ENCODE data around the gene ZDHHC12. TPM values are rescaled to one million over a fixed set of nuclear protein-coding genes. Genes with fewer than 3 reads are reported as not detected.

The ZDHHC12 gene
- total and polyA plus RNA-seq, 2 of the 8 experiments (the other 6 are each of a cell fraction or from before 2014, with no cell fraction given), result 35.0 to 93.8 TPM

DNA sequence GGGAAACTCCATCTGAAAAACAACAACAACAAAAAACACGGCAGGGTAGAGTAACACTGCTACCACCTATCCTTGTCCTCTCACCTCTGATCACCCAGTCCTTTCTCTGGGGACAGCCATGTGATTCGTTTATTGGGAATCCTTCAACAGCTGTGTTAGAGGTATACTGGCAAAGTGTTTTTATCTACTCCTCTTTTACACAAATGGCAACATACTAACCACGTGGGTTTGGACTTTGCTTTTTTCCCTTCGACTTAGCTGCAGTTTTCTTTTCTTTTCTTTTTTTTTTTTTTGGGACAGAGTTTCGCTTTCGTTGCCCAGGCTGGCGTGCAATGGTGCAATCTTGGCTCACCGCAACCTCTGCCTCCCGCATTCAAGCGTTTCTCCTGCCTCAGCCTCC lies 46.1 kb downstream of the ZDHHC12 start:
- WGBS, 2 experiments (ENCODE audit: extremely low coverage in 1 of 2, insufficient coverage in 1 of 2, insufficient read length in 1 of 2, insufficient replicate concordance in 2 of 2, low coverage in 1 of 2, low lambda C conversion rate in 2 of 2, missing lambda C conversion rate in 1 of 2), result 84% methylated on average over 6 of the region's 10 CpGs; no CpG with 5 or more reads in 1 of the 2 experiments
- no peak overlapping the region for H3K9ac ChIP-seq (replicated peaks in 1 of 4; ENCODE audit: extremely low read depth in 1 of 4, low read depth in 3 of 4, low read length in 3 of 4)
- no peak overlapping the region for H3K23ac ChIP-seq (ENCODE audit: insufficient read length)
- no peak overlapping the region for H3K18ac ChIP-seq (ENCODE audit: extremely low read depth, low read length)
- H3K4me2 ChIP-seq (ENCODE audit: insufficient read depth in 1 of 2, low read depth in 2 of 2, low read length in 2 of 2), result no peak overlapping the region
- peak overlapping the region; percentile 51; the same call in 1 of the 2 replicates for H2AFZ ChIP-seq (ENCODE audit: low read length)
- no peak overlapping the region for H2BK15ac ChIP-seq (ENCODE audit: low read length)
- DNase-seq (ENCODE audit: low read depth in 1 of 2, low spot score in 2 of 2), result no peak
- no peak overlapping the region for H2BK12ac ChIP-seq (ENCODE audit: low read depth, low read length)
- H2BK5ac ChIP-seq (ENCODE audit: low read depth, low read length), result no peak overlapping the region
- CTCF ChIA-PET (ENCODE audit: partially characterized antibody), result interaction anchor here (0.6 to 0.7 kb wide), 2 partner anchors 101 to 240 kb away, joined by 3 read pairs; no protein-coding TSS in a partner anchor
- no peak overlapping the region for H4K8ac ChIP-seq (ENCODE audit: extremely low read depth, insufficient read depth, low read length)
- H3K27ac ChIP-seq (ENCODE audit: low read depth, low read length), result no peak overlapping the region
- H2AK5ac ChIP-seq (ENCODE audit: low read depth, low read length), result peak overlapping the region; percentile 84; the same call in 1 of the 2 replicates
- no peak overlapping the region for H4K5ac ChIP-seq (ENCODE audit: insufficient read length, low read depth, low read length)
- H3K14ac ChIP-seq (ENCODE audit: insufficient read length), result no peak overlapping the region
- no peak overlapping the region for H3K4ac ChIP-seq (replicated peaks; ENCODE audit: insufficient read length, low read depth, low read length)
- H3K79me1 ChIP-seq (ENCODE audit: low read depth, low read length), result no peaks in the 10 kb centered on the region
- TF ChIP-seq RNF2 (IDR thresholded peaks at IDR 0.05; ENCODE audit: borderline replicate concordance, low read depth, low read length, missing control alignments, poor library complexity, severe bottlenecking) (no peak), GABPA (IDR thresholded peaks at IDR 0.05; ENCODE audit: borderline replicate concordance, insufficient read depth, low read length) (no peak), SIRT6 (IDR thresholded peaks at IDR 0.05; ENCODE audit: low read length) (no peak), EGR1 (IDR thresholded peaks at IDR 0.05; ENCODE audit: borderline replicate concordance, low read depth, low read length) (no peak)
- TF ChIP-seq, protein P1, sequence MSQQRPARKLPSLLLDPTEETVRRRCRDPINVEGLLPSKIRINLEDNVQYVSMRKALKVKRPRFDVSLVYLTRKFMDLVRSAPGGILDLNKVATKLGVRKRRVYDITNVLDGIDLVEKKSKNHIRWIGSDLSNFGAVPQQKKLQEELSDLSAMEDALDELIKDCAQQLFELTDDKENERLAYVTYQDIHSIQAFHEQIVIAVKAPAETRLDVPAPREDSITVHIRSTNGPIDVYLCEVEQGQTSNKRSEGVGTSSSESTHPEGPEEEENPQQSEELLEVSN (IDR thresholded peaks at IDR 0.05), result no peak
- H3K36me3 ChIP-seq (ENCODE audit: control insufficient read depth in 2 of 4, insufficient read depth in 4 of 4, low read length in 3 of 4), result no peaks in the 10 kb centered on the region
- H2BK120ac ChIP-seq (replicated peaks; ENCODE audit: low read depth, low read length), result no peak overlapping the region
- H3K27me3 ChIP-seq (replicated peaks in 1 of 4; ENCODE audit: control insufficient read depth in 3 of 4, extremely low read depth in 1 of 4, insufficient read depth in 3 of 4, low read length in 3 of 4), result no peaks in the 10 kb centered on the region
- H3K4me3 ChIP-seq (ENCODE audit: extremely low read depth in 1 of 4, insufficient read depth in 2 of 4, low read depth in 3 of 4, low read length in 4 of 4), result no peak overlapping the region
- H4K91ac ChIP-seq (replicated peaks; ENCODE audit: insufficient read length, low read length), result no peak overlapping the region
- H3K23me2 ChIP-seq (ENCODE audit: low read depth, low read length), result no peaks in the 10 kb centered on the region
- H3K79me2 ChIP-seq (ENCODE audit: control insufficient read depth in 1 of 2, insufficient read depth in 2 of 2, low read length in 2 of 2), result no peaks in the 10 kb centered on the region; a peak in 1 of 4 replicates
- H4K20me1 ChIP-seq (replicated peaks in 1 of 2; ENCODE audit: control insufficient read depth in 1 of 2, insufficient read depth in 2 of 2, low read length in 2 of 2), result no peaks in the 10 kb centered on the region
- no peak for FAIRE-seq
- POLR2A ChIA-PET (ENCODE audit: partially characterized antibody), result interaction anchor here (43.1 to 46.1 kb wide), 2 partner anchors 0 to 18 kb away, joined by 1197 read pairs; partner anchors contain the start of genes DYNC2I2, PKN3 and SET
- no peak overlapping the region for H3K56ac ChIP-seq (replicated peaks; ENCODE audit: insufficient read length, low read depth, low read length)
- H3K9me3 ChIP-seq (ENCODE audit: insufficient read depth in 2 of 2, low read depth in 1 of 2, low read length in 1 of 2), result no peaks in the 10 kb centered on the region; a peak in 1 of 4 replicates
- H2BK20ac ChIP-seq (ENCODE audit: low read length), result no peak overlapping the region
- no peaks in the 10 kb centered on the region for H3K4me1 ChIP-seq (replicated peaks in 1 of 4; ENCODE audit: control insufficient read depth in 3 of 4, insufficient read depth in 4 of 4, low read length in 3 of 4)

Data from H1 (cell line).